Epithelial cell of proximal tubule (primary cell): ENCODE results near the gene TUSC7. TPM values are rescaled to one million over a fixed set of nuclear protein-coding genes. Genes with fewer than 3 reads are reported as not detected.

Source experiments
- DNase-seq: peaks from one replicate; pipeline ENCODE4 v3.0.0-alpha.2; 2011; ENCODE audit warnings: low read depth
- H3K4me3 ChIP-seq: 2 replicates; pipeline ENCODE4 v1.5.1; 2011; ENCODE audit warnings: low read depth, mild to moderate bottlenecking, low read length
- CTCF ChIP-seq: conservative IDR thresholded peaks from 2 replicates; pipeline ENCODE4 v1.5.1; 2012; ENCODE audit warnings: low read depth, mild to moderate bottlenecking, low read length
- total RNA-seq: library from RNA; depleted of rRNA; stranded (reverse); fragments of >200 nt; gene quantifications from 2 replicates; pipeline ENCODE4 v1.2.3, GENCODE V29; 2015

TUSC7 gene
- total RNA-seq, 1 donor from 2014 or later = not detected

- TF ChIP-seq CTCF = no peak
- no peak for DNase-seq
- H3K4me3 ChIP-seq = no peak overlapping the region
Observed at GRCh38 chr3:116728454-116728853, 18.9 kb downstream of the TUSC7 start.

- no peak for TF ChIP-seq CTCF
- no peak overlapping the region for H3K4me3 ChIP-seq
- DNase-seq = no peak
Observed at GRCh38 chr3:116734243-116734642, 24.7 kb downstream of the TUSC7 start.

GRCh38 chr3:116739678-116740077 is 30.1 kb downstream of the TUSC7 start:
- H3K4me3 ChIP-seq = no peak overlapping the region
- TF ChIP-seq CTCF = no peak
- DNase-seq = no peak

GRCh38 chr3:116740293-116740692 is 30.7 kb downstream of the TUSC7 start:
- no peak for TF ChIP-seq CTCF
- DNase-seq = no peak
- H3K4me3 ChIP-seq = no peak overlapping the region

- TF ChIP-seq CTCF = no peak
- H3K4me3 ChIP-seq = no peak overlapping the region
- no peak for DNase-seq
Observed at GRCh38 chr3:116741467-116741866, 31.9 kb downstream of the TUSC7 start.

GRCh38 chr3:116743062-116743461 is 33.5 kb downstream of the TUSC7 start:
- no peak for TF ChIP-seq CTCF
- DNase-seq = no peak
- H3K4me3 ChIP-seq = no peak overlapping the region

GRCh38 chr3:116749388-116749787 is 39.8 kb downstream of the TUSC7 start:
- no peak for DNase-seq
- no peak for TF ChIP-seq CTCF
- no peak overlapping the region for H3K4me3 ChIP-seq
